ENCODE results near the gene PGAP2.

Gene PGAP2

DNA sequence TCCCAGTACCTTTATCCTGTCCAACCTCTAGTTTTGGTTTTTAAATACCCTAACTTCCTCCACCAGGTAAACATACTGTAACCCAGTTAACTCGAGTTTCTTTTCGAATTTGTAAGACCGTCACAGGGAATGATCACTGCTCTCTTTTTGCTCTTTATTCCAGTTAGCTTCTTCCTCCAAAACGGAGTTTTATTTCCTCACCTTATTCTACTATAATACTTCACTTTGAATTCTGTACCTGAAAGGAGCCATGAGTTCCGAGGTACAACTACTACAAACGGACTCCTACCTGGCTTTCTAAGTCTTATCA lies 12.4 kb upstream of the PGAP2 start:
- Histone ChIP-seq H4K8ac (ENCODE audit: low read depth, low read length) (no peak overlapping the region), H2BK15ac (ENCODE audit: low read length) (no peak overlapping the region), H3K4me1 (ENCODE audit: control insufficient read depth in 2 of 2, insufficient read depth in 1 of 2, low read depth in 1 of 2, low read length in 2 of 2) (peaks cover 6 to 10% of the 10 kb centered on the region in 2 donors), H3K4me3 (ENCODE audit: low read length in 2 of 2) (peak overlapping the region in 1 of 2 donors; percentile 99), H3K9me3 (replicated peaks in 1 of 2; ENCODE audit: control insufficient read depth in 2 of 2, insufficient read depth in 1 of 2, low read depth in 1 of 2, low read length in 2 of 2) (no peaks in the 10 kb centered on the region), H3K18ac (ENCODE audit: low read length) (no peak overlapping the region), H2BK120ac (ENCODE audit: low read depth, low read length) (no peak overlapping the region), H3K79me1 (ENCODE audit: low read depth, low read length) (peaks cover 6% of the 10 kb centered on the region), H3K23ac (ENCODE audit: low read depth, low read length, poor library complexity) (no peak overlapping the region), H2BK12ac (ENCODE audit: low read length) (no peak overlapping the region), H3K36me3 (replicated peaks in 1 of 2; ENCODE audit: control insufficient read depth in 2 of 2, insufficient read depth in 2 of 2, low read length in 2 of 2) (peaks cover 7 to 49% of the 10 kb centered on the region in 2 donors), H3K14ac (ENCODE audit: low read length) (no peak overlapping the region), H3K27ac (replicated peaks; ENCODE audit: low read length) (no peak overlapping the region), H3K4ac (ENCODE audit: low read length) (no peak overlapping the region), H3K4me2 (ENCODE audit: insufficient read depth, low read length, poor library complexity, severe bottlenecking) (peak overlapping the region; percentile 60), H4K91ac (ENCODE audit: low read depth, low read length, poor library complexity) (no peak overlapping the region), H3K27me3 (ENCODE audit: control insufficient read depth in 3 of 3, insufficient read depth in 3 of 3, low read depth in 1 of 3, low read length in 3 of 3) (no peaks in the 10 kb centered on the region), H2BK5ac (ENCODE audit: low read length) (no peak overlapping the region), H2AFZ (ENCODE audit: low read length) (no peak overlapping the region), H2AK5ac (ENCODE audit: low read depth, low read length) (no peak overlapping the region), H3K9ac (ENCODE audit: low read depth, low read length, poor library complexity) (no peak overlapping the region)
- no CpG with 5 or more reads among the region's 6 CpGs for WGBS, 2 donors (ENCODE audit: extremely low coverage in 2 of 2, insufficient read length in 2 of 2, insufficient replicate concordance in 1 of 2)
- DNase-seq (ENCODE audit: low spot score), result no peak

- no peak overlapping the region for H3K9ac ChIP-seq (ENCODE audit: low read depth, low read length, poor library complexity)
- H2BK5ac ChIP-seq (ENCODE audit: low read length), result no peak overlapping the region
- no peak overlapping the region for H2AFZ ChIP-seq (ENCODE audit: low read length)
- no peak overlapping the region for H4K91ac ChIP-seq (ENCODE audit: low read depth, low read length, poor library complexity)
- H3K4me1 ChIP-seq (ENCODE audit: control insufficient read depth in 2 of 2, insufficient read depth in 1 of 2, low read depth in 1 of 2, low read length in 2 of 2), result peaks cover 6 to 10% of the 10 kb centered on the region in 2 donors
- no peaks in the 10 kb centered on the region for H3K27me3 ChIP-seq (ENCODE audit: control insufficient read depth in 3 of 3, insufficient read depth in 3 of 3, low read depth in 1 of 3, low read length in 3 of 3)
- H3K9me3 ChIP-seq (replicated peaks in 1 of 2; ENCODE audit: control insufficient read depth in 2 of 2, insufficient read depth in 1 of 2, low read depth in 1 of 2, low read length in 2 of 2), result no peaks in the 10 kb centered on the region
- H2BK15ac ChIP-seq (ENCODE audit: low read length), result no peak overlapping the region
- no peak overlapping the region for H3K27ac ChIP-seq (replicated peaks; ENCODE audit: low read length)
- H3K18ac ChIP-seq (ENCODE audit: low read length), result no peak overlapping the region
- H3K36me3 ChIP-seq (replicated peaks in 1 of 2; ENCODE audit: control insufficient read depth in 2 of 2, insufficient read depth in 2 of 2, low read length in 2 of 2), result peaks cover 7 to 46% of the 10 kb centered on the region in 2 donors
- H2AK5ac ChIP-seq (ENCODE audit: low read depth, low read length), result no peak overlapping the region
- no CpG with 5 or more reads among the region's 14 CpGs for WGBS, 2 donors (ENCODE audit: extremely low coverage in 2 of 2, insufficient read length in 2 of 2, insufficient replicate concordance in 1 of 2)
- H2BK12ac ChIP-seq (ENCODE audit: low read length), result no peak overlapping the region
- no peak overlapping the region for H3K4ac ChIP-seq (ENCODE audit: low read length)
- H4K8ac ChIP-seq (ENCODE audit: low read depth, low read length), result no peak overlapping the region
- DNase-seq (ENCODE audit: low spot score), result no peak
- no peak overlapping the region for H3K14ac ChIP-seq (ENCODE audit: low read length)
- H3K23ac ChIP-seq (ENCODE audit: low read depth, low read length, poor library complexity), result no peak overlapping the region
- peak overlapping the region; percentile 60 for H3K4me2 ChIP-seq (ENCODE audit: insufficient read depth, low read length, poor library complexity, severe bottlenecking)
- H2BK120ac ChIP-seq (ENCODE audit: low read depth, low read length), result no peak overlapping the region
- H3K79me1 ChIP-seq (ENCODE audit: low read depth, low read length), result peaks cover 6% of the 10 kb centered on the region
- H3K4me3 ChIP-seq (ENCODE audit: low read length in 2 of 2), result peak overlapping the region; percentile 90 to 99
Observed at GRCh38 chr11:3796346-3796745, 12.0 kb upstream of the PGAP2 start.

- H3K23ac ChIP-seq (ENCODE audit: low read depth, low read length, poor library complexity), result peak overlapping the region; percentile 99
- H3K79me1 ChIP-seq (ENCODE audit: low read depth, low read length), result peaks cover 6% of the 10 kb centered on the region
- DNase-seq (ENCODE audit: low spot score), result no peak
- no peaks in the 10 kb centered on the region for H3K27me3 ChIP-seq (ENCODE audit: control insufficient read depth in 3 of 3, insufficient read depth in 3 of 3, low read depth in 1 of 3, low read length in 3 of 3)
- H2BK5ac ChIP-seq (ENCODE audit: low read length), result peak overlapping the region; percentile 75
- H3K18ac ChIP-seq (ENCODE audit: low read length), result peak overlapping the region; percentile 98
- no peaks in the 10 kb centered on the region for H3K9me3 ChIP-seq (replicated peaks in 1 of 2; ENCODE audit: control insufficient read depth in 2 of 2, insufficient read depth in 1 of 2, low read depth in 1 of 2, low read length in 2 of 2)
- no CpG with 5 or more reads among the region's 26 CpGs for WGBS, 2 donors (ENCODE audit: extremely low coverage in 2 of 2, insufficient read length in 2 of 2, insufficient replicate concordance in 1 of 2)
- peaks cover 6 to 10% of the 10 kb centered on the region in 2 donors for H3K4me1 ChIP-seq (ENCODE audit: control insufficient read depth in 2 of 2, insufficient read depth in 1 of 2, low read depth in 1 of 2, low read length in 2 of 2)
- H4K8ac ChIP-seq (ENCODE audit: low read depth, low read length), result no peak overlapping the region
- H2BK120ac ChIP-seq (ENCODE audit: low read depth, low read length), result peak overlapping the region; percentile 87
- peak overlapping the region; percentile 91 for H2AFZ ChIP-seq (ENCODE audit: low read length)
- no peak overlapping the region for H2BK12ac ChIP-seq (ENCODE audit: low read length)
- H4K91ac ChIP-seq (ENCODE audit: low read depth, low read length, poor library complexity), result no peak overlapping the region
- peak overlapping the region; percentile 60 for H3K4me2 ChIP-seq (ENCODE audit: insufficient read depth, low read length, poor library complexity, severe bottlenecking)
- peak overlapping the region; percentile 95 for H3K9ac ChIP-seq (ENCODE audit: low read depth, low read length, poor library complexity)
- H2BK15ac ChIP-seq (ENCODE audit: low read length), result no peak overlapping the region
- H3K4me3 ChIP-seq (ENCODE audit: low read length in 2 of 2), result peak overlapping the region; percentile 90 to 99
- H2AK5ac ChIP-seq (ENCODE audit: low read depth, low read length), result peak overlapping the region; percentile 63
- no peak overlapping the region for H3K4ac ChIP-seq (ENCODE audit: low read length)
- H3K27ac ChIP-seq (replicated peaks; ENCODE audit: low read length), result peak overlapping the region; percentile 77
- H3K14ac ChIP-seq (ENCODE audit: low read length), result peak overlapping the region; percentile 82
- peaks cover 7 to 40% of the 10 kb centered on the region in 2 donors for H3K36me3 ChIP-seq (replicated peaks in 1 of 2; ENCODE audit: control insufficient read depth in 2 of 2, insufficient read depth in 2 of 2, low read length in 2 of 2)
Observed at GRCh38 chr11:3796801-3797328, 11.5 kb upstream of the PGAP2 start.

- H3K79me1 ChIP-seq (ENCODE audit: low read depth, low read length), result peaks cover 6% of the 10 kb centered on the region
- WGBS, 2 donors (ENCODE audit: extremely low coverage in 2 of 2, insufficient read length in 2 of 2, insufficient replicate concordance in 1 of 2), result no CpG with 5 or more reads among the region's 86 CpGs
- H3K36me3 ChIP-seq (replicated peaks in 1 of 2; ENCODE audit: control insufficient read depth in 2 of 2, insufficient read depth in 2 of 2, low read length in 2 of 2), result peaks cover 7 to 34% of the 10 kb centered on the region in 2 donors
- peak within 1 kb of the TSS; percentile 84 for H3K27ac ChIP-seq (replicated peaks; ENCODE audit: low read length)
- H3K4ac ChIP-seq (ENCODE audit: low read length), result no peak within 1 kb of the TSS
- H3K9ac ChIP-seq (ENCODE audit: low read depth, low read length, poor library complexity), result peak within 1 kb of the TSS; percentile 95
- H4K91ac ChIP-seq (ENCODE audit: low read depth, low read length, poor library complexity), result no peak within 1 kb of the TSS
- H3K4me3 ChIP-seq (ENCODE audit: low read length in 2 of 2), result peak within 1 kb of the TSS; percentile 90 to 99
- peaks cover 6 to 10% of the 10 kb centered on the region in 2 donors for H3K4me1 ChIP-seq (ENCODE audit: control insufficient read depth in 2 of 2, insufficient read depth in 1 of 2, low read depth in 1 of 2, low read length in 2 of 2)
- H3K14ac ChIP-seq (ENCODE audit: low read length), result peak within 1 kb of the TSS; percentile 82
- H2BK15ac ChIP-seq (ENCODE audit: low read length), result no peak within 1 kb of the TSS
- no peaks in the 10 kb centered on the region for H3K27me3 ChIP-seq (ENCODE audit: control insufficient read depth in 3 of 3, insufficient read depth in 3 of 3, low read depth in 1 of 3, low read length in 3 of 3)
- no peak within 1 kb of the TSS for H2BK12ac ChIP-seq (ENCODE audit: low read length)
- peak within 1 kb of the TSS; percentile 60 for H3K4me2 ChIP-seq (ENCODE audit: insufficient read depth, low read length, poor library complexity, severe bottlenecking)
- peak within 1 kb of the TSS; percentile 75 for H2BK5ac ChIP-seq (ENCODE audit: low read length)
- no peak within 1 kb of the TSS for H4K8ac ChIP-seq (ENCODE audit: low read depth, low read length)
- peak; percentile 99 for DNase-seq (ENCODE audit: low spot score)
- H3K23ac ChIP-seq (ENCODE audit: low read depth, low read length, poor library complexity), result peak within 1 kb of the TSS; percentile 99
- no peaks in the 10 kb centered on the region for H3K9me3 ChIP-seq (replicated peaks in 1 of 2; ENCODE audit: control insufficient read depth in 2 of 2, insufficient read depth in 1 of 2, low read depth in 1 of 2, low read length in 2 of 2)
- H2BK120ac ChIP-seq (ENCODE audit: low read depth, low read length), result peak within 1 kb of the TSS; percentile 87
- H3K18ac ChIP-seq (ENCODE audit: low read length), result peak within 1 kb of the TSS; percentile 98
- peak within 1 kb of the TSS; percentile 63 for H2AK5ac ChIP-seq (ENCODE audit: low read depth, low read length)
- H2AFZ ChIP-seq (ENCODE audit: low read length), result peak within 1 kb of the TSS; percentile 91
Observed at GRCh38 chr11:3797329-3798090, 10.8 kb upstream of the PGAP2 start, which contains the start of gene NUP98. NUP98 (minus strand) TSS chr11:3797554; CDS start chr11:3782117, 15,437 bp downstream.

All from neuronal stem cell (in vitro differentiated cells).